ENCODE results near the gene CEP89.

DNA sequence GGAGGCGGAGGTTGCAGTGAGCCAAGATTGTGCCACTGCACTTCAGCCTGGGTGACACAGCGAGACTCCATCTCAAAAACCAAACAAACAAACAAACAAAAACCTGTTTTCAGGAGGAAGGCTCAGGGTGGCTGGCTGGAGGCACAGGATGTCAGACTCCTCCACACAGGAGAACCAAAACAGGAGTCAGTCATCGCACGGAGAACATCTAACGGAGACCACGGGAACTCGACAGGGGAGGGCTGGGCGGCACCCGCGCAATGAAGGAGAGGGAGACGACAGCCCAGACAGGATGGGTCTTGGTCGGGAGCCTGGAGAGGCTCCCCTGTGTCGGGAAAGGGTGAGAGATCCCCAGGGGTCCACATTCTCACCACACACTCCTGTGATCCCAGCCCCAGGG is 81.4 kb downstream of the CEP89 start:
- TF ChIP-seq POLR2A (IDR thresholded peaks at IDR 0.05) (no peak), POLR2AphosphoS5 (IDR thresholded peaks at IDR 0.05) (no peak), EP300 (IDR thresholded peaks at IDR 0.05) (no peak)
- TF ChIP-seq, protein P1, sequence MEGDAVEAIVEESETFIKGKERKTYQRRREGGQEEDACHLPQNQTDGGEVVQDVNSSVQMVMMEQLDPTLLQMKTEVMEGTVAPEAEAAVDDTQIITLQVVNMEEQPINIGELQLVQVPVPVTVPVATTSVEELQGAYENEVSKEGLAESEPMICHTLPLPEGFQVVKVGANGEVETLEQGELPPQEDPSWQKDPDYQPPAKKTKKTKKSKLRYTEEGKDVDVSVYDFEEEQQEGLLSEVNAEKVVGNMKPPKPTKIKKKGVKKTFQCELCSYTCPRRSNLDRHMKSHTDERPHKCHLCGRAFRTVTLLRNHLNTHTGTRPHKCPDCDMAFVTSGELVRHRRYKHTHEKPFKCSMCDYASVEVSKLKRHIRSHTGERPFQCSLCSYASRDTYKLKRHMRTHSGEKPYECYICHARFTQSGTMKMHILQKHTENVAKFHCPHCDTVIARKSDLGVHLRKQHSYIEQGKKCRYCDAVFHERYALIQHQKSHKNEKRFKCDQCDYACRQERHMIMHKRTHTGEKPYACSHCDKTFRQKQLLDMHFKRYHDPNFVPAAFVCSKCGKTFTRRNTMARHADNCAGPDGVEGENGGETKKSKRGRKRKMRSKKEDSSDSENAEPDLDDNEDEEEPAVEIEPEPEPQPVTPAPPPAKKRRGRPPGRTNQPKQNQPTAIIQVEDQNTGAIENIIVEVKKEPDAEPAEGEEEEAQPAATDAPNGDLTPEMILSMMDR (IDR thresholded peaks at IDR 0.05), result no peak
